Stimulated activated CD8-positive, alpha-beta memory T cell treated with anti-CD3 and anti-CD28 coated beads, Interleukin-12 subunit alpha, Interleukin-12 subunit beta, amount 100 ng/mL, for 1 hour (primary cell): ENCODE data around the gene CCNY.

Experiments used
- DNase-seq: peaks from one replicate; pipeline ENCODE4 v3.0.0-alpha.2; 2020; ENCODE audit warnings: low read depth

Gene CCNY

DNA sequence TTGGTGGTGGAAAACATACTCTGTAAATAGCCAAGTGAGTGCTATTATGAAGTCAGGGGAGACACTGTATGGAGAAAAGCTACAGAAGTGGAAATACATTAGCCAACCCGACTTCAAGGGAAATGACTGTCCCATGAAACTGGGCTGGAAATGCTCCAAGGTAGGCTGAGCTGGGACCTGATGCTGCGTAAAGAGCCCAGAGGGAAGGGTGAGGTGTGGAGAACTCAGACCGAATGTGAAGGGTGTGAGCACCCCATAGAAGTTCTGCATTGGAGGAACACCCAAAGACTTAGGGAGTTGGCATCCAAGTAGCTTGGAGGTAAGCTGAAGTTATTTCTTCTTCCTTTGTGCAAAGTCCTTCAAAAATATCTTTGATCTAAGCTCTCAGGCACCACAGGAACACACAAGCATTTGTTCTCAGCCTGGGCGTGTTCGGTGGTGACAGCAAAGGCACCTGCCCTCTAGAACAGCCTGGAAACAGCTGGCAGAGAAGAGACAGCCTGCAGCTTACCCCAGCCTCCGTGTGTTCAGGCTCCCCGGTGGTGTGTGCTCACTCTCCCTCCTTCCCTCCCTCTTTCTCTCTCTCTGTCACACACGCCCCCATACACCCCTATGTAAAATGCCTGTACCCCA is 249.7 kb downstream of the CCNY start:
- DNase-seq, result no peak

DNA sequence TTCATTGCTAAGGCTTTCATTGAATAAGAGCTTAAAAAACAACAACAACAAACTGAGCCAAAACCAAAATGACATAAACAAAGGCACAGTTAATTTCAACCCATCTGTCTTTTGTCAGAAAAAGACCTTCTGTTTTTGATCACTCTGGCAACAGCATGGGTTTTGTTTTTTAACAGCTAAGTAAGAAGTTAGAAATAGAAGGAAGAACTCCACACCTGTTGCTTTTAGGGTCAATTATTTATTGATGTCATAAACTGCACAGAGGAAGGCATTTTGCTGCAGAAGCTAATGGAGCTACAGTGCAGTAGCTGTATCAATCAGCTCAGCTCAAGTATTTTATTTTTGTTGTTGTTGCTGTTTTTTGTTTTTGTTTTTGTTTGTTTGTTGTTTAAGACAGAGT is 252.5 kb downstream of the CCNY start:
- DNase-seq, result no peak

DNA sequence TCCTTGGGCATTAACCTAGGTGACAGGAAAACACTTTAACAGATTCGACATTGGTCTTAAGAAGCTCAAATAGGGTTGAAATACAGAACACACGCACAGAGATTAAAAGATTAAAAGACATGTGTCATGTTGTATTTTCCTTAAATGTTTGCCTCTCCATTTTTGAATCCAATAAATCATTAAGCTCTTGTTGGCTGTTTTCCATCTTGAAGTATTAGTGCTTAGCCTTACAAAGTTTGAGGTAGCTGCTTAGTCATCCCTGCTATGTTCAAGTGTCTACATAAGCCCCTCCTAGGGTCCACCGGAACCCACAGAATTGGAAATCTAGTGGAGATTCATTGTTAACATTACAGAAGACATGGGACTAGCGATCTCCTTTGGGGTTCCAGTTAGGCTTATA is 256.1 kb downstream of the CCNY start:
- DNase-seq, result no peak

DNA sequence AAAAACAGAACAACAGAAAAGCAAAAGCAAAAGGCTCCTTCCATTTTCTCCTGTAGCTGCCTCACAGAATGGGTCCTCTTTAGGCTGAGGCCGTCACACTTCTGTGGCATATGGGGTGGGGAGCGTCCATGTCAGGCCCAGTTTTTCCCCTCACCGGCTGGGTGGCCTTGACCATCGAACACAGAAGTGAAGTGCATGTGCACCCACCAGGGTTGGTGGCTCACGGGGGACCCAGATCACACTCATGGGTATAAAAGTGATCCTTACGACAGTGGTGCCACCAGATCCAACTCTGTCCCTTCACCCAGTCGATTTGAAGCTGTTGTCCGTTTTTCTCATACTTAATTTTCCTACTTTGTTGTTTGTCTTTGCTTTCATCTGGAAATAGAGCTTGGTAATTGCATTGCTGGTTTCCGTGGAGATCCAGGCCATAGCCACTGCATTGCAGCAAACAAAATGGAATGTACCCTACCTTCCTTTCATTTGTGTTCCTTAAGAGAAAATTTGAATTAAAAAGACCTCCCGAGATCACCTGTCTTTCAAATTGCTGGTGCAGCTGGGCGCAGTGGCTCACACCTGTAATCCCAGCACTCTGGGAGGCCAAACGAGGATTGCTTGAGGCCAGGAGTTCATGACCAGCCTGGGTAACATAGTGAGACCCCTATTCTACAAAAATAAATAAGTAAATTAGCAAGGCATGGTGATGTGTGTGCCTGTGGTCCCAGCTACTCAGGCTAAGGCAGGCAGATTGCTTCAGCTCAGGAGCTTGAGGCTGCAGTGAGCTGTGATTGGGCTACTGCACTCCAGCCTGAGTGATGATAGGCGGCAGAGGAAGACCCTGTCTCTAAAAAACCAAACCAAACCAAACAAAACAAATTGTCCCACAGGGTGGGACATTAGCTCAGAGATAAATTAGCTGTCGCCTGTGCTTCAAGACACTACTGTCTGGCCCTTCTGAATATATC is 258.1 kb downstream of the CCNY start:
- no peak for DNase-seq

DNA sequence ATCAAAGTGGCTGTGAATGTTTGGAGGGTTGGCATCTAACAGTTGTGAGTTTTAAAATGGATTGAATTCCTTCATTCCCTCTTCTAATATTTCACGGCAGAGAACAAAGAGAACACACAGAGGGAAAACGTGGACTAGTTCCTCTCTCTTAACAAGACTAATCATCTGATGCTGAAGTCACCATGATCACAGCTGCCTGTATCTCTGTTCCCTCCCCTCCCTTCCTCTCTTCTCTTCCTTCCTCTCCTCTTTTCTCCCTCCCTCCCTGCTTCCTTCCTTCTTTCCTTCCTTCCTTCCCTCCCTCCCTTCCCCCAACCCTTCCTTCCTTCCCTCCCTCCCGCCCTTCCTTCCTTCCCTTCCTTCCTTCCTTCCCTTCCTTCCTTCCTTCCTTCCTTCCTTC is 258.8 kb downstream of the CCNY start:
- no peak for DNase-seq

DNA sequence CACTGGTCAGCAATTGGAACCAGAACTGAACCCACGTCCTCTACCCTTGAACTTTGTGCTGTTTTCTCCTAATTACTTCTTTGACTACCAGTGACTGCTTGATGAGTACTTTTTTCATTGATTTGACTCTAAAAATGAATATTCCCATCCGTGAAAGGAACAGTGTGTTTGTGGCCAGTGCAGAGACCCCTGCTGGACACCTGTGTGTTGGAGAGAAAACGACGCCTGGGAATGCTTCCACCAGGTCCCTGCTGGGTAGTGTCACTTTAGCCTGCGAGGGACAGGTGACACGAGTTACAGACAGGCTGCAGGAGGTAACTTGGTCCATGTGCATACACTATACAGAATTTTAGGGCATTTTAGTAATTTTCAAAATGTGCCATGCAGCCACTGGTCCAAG is 262.1 kb downstream of the CCNY start:
- DNase-seq, result no peak

- DNase-seq, result no peak
Observed at GRCh38 chr10:35600193-35600592, 263.9 kb downstream of the CCNY start.

GRCh38 chr10:35605191-35605590 is 268.9 kb downstream of the CCNY start, which contains the start of gene GJD4:
Gene GJD4, plus strand, starts transcription at chr10:35605341. Its CDS starts 227 bp downstream, at chr10:35605568.
- no peak for DNase-seq

- no peak for DNase-seq
Observed at GRCh38 chr10:35606430-35606829, 270.1 kb downstream of the CCNY start.

GRCh38 chr10:35607475-35608327 is 271.4 kb downstream of the CCNY start:
- no peak for DNase-seq

GRCh38 chr10:35608328-35608672 is 272.0 kb downstream of the CCNY start:
- no peak for DNase-seq

DNA sequence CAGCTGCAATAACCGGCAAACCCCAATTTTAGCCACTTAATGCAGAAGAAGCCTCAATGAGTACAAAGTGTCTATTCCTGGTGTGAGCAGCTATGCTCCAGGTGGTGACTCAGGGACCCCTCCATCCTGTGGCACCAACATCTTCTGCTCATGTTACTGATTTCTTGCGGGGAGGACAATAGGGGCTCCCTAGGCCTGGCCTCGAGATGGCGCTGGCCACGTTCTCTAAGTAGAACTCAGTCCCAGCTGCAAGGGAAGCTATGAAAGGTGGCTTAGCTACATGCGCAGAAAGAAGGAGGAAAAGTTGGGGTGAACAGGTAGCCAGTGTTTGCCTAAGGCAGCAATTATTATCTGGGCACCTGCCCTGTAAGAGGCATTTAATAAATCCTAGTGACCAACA is 275.4 kb downstream of the CCNY start:
- DNase-seq, result no peak

DNA sequence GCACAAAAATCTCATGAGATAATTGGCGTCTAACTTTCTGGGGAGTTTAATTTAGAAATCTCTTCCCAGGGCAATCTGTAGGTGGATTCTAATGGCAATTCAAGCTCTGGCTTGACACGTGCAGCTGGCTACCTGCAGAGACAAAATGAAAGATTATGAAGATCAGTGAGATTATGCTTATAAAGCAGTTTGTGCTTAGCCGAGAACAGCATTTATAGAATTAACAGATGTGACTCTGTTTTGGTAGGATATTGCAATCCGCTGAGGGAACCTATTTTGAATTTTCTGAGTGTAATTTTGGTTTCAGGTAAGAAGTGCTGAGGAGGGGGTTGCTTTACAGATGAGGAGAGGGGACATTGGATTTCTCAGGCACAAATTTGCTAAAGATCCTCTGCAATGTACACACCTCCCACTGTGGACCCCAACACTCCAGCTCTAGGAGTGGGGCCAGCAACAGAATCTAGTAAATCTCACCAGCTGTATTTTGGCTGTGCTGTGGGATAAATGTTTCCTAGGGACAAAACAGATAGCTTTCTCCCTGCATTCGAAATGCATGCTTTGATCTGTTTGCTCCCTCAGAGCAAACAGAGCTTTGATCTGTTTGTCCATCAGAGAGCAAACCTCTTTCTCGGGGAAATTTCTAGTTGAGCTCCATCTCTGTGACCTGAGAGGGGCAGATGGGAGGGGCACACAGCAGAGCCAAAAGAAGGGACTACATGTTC is 276.2 kb downstream of the CCNY start:
- DNase-seq, result no peak

- no peak for DNase-seq
Observed at GRCh38 chr10:35613107-35613440, 276.8 kb downstream of the CCNY start.

GRCh38 chr10:35613597-35614226 is 277.4 kb downstream of the CCNY start:
- DNase-seq, result no peak

- DNase-seq, result no peak
Observed at GRCh38 chr10:35614312-35614711, 278.0 kb downstream of the CCNY start.
